Measurements from ENCODE around the gene NGF.

Gene NGF

DNA sequence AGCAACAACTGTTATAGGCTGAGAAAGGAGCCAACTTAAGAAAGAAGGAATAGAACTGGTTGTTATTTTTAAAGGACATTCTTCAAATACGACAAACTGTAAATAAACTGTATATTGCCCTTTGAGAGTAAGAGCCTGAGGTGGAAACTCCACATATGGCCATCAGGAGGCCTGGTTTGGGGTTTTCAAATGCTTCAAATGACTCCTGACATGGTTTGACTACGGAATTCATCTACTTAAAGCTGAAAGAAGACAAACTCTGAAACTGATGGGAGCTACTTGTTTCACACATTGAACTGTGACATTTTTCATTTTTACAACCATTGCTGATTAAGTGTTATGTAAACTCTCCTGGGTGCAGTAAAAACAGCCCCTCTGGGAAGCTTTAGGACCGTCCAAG, 59.8 kb downstream of the NGF start:
- no peak for DNase-seq (ENCODE audit: low spot score)

GRCh38 chr1:115277276-115277675, 60.8 kb downstream of the NGF start:
- peak; percentile 73 for DNase-seq (ENCODE audit: low spot score)

GRCh38 chr1:115275216-115275615, 62.8 kb downstream of the NGF start:
- no peak for DNase-seq (ENCODE audit: low spot score)

GRCh38 chr1:115274467-115274866, 63.6 kb downstream of the NGF start:
- no peak for DNase-seq (ENCODE audit: low spot score)

- no peak for DNase-seq (ENCODE audit: low spot score)
Observed at GRCh38 chr1:115266729-115267421, 71.2 kb downstream of the NGF start.

- no peak for DNase-seq (ENCODE audit: low spot score)
Observed at GRCh38 chr1:115265099-115265498, 73.0 kb downstream of the NGF start.

GRCh38 chr1:115262886-115263285, 75.2 kb downstream of the NGF start:
- DNase-seq (ENCODE audit: low spot score): peak; percentile 33

GRCh38 chr1:115261496-115261895, 76.6 kb downstream of the NGF start:
- DNase-seq (ENCODE audit: low spot score): no peak

- DNase-seq (ENCODE audit: low spot score): peak; percentile 33
Observed at GRCh38 chr1:115258302-115258866, 79.7 kb downstream of the NGF start.

DNA sequence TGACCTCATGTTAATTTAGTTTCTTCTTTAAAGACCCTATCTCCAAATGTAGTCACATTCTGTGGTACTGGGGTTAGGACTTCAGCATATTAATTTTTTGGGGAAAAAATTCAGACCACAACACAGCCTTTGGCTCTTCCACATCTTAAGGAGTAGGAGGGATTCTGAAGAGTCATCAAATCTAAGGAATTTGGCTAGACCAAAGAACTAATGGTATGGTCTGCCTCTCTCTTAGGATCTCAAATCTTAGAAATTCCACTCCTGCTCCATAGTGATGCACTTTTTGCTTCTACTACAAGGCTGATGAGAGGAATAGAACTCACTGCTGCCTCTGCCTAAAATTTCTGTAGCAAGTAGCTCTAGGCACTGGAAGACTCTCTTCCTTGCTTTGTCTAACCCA, 80.5 kb downstream of the NGF start:
- DNase-seq (ENCODE audit: low spot score): no peak

DNA sequence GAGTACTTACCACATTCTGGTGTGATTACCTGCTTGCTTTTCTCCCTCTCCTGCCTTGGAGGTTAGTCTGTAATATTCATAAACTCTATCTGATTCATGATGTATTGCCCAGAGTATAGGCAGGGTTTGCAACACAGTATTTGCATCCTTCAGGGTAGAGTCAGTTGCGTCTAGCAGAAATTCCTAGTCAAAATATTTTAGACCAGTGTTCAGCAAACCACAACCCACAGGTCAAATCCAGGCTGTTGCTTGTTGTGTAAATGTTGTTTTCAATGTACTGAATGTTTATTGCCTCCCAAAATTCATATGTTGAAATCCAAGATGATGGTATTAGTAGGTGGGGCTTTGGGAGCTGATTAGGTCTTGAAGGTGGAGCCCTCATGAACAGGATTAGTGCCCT, 82.9 kb downstream of the NGF start:
- peak; percentile 18 for DNase-seq (ENCODE audit: low spot score)

DNA sequence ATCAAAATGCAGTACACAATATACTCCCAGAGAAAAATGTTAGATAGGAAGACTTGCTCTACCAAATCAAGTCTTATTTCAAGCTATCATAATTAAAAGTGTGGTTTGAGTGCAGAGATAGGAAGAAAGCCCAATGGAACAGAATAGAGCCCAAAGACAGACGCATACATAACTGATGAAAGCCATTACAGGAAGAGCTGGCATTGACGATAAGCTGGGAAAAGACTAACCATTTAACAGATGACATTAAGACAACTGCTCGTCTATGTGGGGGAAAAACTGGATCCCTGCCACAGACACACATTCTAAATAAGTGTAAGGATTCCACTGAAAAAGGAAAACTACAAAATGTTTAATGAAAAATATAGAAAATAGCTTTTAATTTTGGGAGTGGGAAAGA, 85.5 kb downstream of the NGF start:
- DNase-seq (ENCODE audit: low spot score): no peak

DNA sequence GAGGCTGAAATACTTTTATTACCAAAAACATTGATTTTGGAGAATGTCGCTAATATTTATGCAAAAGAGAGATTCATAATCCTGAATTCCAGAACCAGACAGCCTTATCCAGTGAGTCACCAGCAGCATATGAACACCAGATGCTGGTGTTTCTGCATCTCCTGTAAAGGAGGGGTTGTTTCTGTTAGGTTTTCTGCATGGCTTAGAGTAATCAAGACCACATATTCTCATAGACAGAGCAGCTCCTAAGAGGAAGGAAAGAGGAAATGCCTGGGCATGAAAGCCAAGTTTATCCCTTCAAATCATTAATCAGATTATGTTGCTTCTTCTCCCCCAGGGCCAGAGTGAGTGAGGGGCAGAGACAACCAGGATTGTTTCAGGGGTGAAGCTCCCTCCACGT, 86.2 kb downstream of the NGF start:
- DNase-seq (ENCODE audit: low spot score): peak; percentile 80

DNA sequence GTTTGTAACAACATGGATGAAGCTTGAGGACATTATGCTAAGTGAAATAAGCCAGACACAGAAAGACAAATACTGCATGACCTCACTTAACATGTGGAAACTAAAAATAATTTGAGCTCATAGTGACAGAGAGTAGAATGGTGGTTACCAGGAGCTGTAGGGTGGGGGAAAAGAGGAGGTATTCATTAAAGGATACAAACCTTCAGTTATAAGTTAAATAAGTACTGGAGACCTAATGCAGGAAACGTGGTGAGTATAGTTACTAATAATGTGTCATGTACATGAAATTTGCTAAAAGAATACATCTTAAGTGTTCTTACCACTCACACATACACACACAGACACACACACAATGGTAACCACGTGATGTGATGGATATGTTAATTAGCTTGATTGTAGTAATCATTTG, 86.7 kb downstream of the NGF start:
- DNase-seq (ENCODE audit: low spot score): no peak

GRCh38 chr1:115246526-115246925, 91.5 kb downstream of the NGF start:
- no peak for DNase-seq (ENCODE audit: low spot score)

- DNase-seq (ENCODE audit: low spot score): no peak
Observed at GRCh38 chr1:115245227-115245626, 92.8 kb downstream of the NGF start.

DNA sequence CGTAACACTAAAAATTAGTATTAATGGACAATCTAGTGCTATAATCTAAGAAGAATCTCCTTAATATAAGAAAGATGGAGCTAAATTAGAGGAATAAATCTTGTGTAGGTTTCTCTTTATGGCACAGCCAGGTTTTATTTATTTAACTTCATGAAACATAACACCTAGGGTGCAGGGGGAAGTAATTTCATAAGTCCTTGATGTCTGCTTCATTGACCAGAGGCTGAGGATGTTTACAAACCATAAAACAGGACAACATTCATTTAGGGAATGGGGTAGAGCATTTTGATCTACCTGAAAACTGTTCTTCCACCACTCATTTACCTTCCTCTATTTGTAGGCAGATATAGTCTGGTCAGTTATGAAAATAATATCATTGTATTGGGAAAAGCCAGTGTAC, 95.5 kb downstream of the NGF start:
- DNase-seq (ENCODE audit: low spot score): no peak

DNA sequence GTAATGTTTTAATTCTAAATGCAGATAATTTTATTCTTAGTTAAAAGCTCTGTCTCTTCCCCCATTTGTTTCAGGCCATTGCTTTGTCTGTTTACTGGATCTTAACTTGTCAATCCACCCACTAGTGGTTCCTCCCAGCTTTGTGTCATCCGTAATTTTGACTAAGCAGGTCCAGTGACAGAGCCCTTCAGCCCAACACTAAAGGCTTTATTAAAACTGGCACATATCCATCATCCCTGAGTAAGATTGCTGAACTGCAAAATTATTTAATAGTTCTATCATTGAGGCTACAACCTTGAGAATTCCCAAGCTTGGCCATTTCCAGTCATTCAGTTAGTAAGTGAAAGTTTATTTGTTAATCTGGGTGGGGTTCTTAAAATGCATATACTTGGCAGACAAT, 96.7 kb downstream of the NGF start:
- DNase-seq (ENCODE audit: low spot score): no peak

DNA sequence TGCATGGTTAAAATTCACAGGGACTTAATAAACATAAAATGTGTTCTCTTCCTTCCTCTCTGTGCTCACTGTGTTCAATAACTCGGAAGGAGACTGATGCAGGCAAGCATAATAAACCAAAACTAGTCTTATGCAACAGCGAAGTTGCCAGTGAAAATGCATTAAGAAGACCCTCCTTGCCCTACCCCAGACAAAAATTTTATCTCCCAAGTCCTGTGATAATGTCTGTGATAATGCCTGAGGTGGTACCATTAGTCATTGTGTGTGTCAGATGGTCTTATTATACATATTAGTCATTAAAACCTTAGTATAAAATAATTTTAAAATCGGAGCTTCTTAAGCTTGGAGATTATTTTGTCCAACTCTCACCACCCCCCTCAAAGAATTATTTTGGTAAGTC, 97.8 kb downstream of the NGF start:
- no peak for DNase-seq (ENCODE audit: low spot score)

DNA sequence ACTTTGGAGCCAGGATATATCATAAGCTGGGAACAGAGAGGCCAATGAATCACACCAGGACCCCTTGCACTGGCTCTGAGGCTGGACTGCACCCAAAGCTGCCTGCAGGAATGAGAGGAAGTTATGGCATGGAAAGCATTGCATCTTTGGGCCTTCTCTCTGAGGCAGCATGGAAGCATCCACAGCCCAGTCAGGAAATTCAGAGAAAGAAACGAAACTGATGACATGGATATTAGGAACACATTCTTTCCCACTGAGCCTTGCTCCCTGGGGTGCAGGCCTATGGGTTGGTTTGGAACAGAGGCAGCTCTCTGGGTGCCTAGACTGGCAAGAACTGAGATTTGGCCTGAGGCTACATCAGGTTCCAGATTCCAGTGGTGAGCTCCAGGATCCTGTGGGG, 98.6 kb downstream of the NGF start:
- peak; percentile 72 for DNase-seq (ENCODE audit: low spot score)

GRCh38 chr1:115239148-115239422, 99.0 kb downstream of the NGF start:
- DNase-seq (ENCODE audit: low spot score): no peak

DNA sequence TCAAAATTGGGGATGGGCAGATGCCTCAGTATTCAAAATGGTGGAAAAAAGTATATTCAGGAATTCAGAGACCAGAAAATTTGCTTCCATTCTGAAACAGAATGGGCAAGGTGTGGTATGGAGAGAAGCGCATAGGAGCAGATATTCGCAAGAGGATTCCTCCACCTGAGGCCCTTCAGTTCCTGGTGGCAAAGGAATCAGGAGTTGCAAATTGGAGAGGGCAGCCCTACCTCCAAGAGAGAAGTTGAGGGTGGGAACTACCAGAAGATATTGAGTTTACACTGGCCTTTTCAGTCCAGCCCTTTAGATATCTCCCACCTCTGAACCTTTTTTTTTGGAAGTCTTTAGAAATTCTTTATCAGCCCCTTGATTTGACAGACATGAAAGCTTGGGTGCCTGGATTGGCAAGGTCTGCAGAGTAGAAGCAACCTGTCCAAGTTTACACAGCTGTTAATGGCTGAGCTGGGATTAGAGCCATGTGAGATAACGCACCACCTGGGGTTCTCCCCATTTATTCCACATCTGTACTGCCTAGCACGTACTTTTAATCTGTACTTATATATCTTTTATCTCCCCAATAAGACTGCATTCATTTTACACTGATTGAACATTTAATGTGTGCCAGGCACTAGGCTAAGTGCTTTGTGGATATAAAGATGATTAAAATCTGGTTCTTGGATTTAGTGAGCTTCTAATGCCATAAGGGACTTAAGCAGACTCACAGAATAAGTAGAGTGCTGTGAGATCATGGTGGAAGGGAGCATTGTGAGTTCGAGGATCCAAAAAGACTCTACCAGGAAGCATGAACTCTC, 99.5 kb downstream of the NGF start:
- DNase-seq (ENCODE audit: low spot score): no peak

DNA sequence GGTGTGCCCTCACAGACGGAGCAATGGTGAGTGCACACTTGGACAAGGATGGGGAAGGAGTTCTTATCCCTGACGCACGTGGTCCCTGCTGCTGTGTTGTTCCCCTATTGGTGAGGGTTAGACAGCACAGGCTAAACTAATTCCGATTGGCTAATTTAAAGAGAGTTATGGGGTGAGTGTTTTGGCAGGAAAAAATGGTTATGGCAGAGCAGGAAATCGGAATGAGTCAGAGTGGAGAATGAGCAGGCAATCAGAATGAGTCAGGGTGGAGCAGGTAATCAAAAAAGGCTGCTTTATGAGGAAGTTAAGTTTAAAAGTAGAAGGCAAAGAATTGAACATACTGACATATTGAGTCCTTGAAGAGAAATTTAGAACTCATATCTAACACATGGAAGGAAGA, 100.5 kb downstream of the NGF start:
- no peak for DNase-seq (ENCODE audit: low spot score)

- DNase-seq (ENCODE audit: low spot score): no peak
Observed at GRCh38 chr1:115237023-115237422, 101.0 kb downstream of the NGF start.
